LNCAP (cell line): ENCODE measurements around the gene CCNI.

Source experiments
- CTCF ChIP-seq: fragments of 450-650 bp; IDR thresholded peaks from 2 replicates; pipeline ENCODE4 v1.5.1; 2017; ENCODE audit warnings: mild to moderate bottlenecking

The CCNI gene

GRCh38 chr4:77113069-77113468, 37.3 kb upstream of the CCNI start:
- TF ChIP-seq CTCF: no peak

GRCh38 chr4:77110730-77111129, 34.9 kb upstream of the CCNI start:
- no peak for TF ChIP-seq CTCF

- no peak for TF ChIP-seq CTCF
Measured at GRCh38 chr4:77104791-77105540, 29.2 kb upstream of the CCNI start.

GRCh38 chr4:77104388-77104787, 28.6 kb upstream of the CCNI start:
- no peak for TF ChIP-seq CTCF

- TF ChIP-seq CTCF: no peak
Measured at GRCh38 chr4:77100234-77100633, 24.4 kb upstream of the CCNI start.

GRCh38 chr4:77097611-77098010, 21.8 kb upstream of the CCNI start:
- no peak for TF ChIP-seq CTCF

GRCh38 chr4:77095101-77095821, 19.5 kb upstream of the CCNI start:
- TF ChIP-seq CTCF: peak; percentile 89
